Activated CD8-positive, alpha-beta T cell treated with anti-CD3 and anti-CD28 coated beads, Interleukin-2, amount 10 ng/mL, durations not matched to agents 7 days and 5 days (primary cell): ENCODE data around the gene BMPR1B. TPM values are rescaled to one million over a fixed set of nuclear protein-coding genes. Genes with fewer than 3 reads are reported as not detected.

Experiments
- ATAC-seq: fragments of 150-1000 bp; cut with Tn5 transposase; one replicate; pipeline ENCODE4 v1.10.0; 2021; ENCODE audit warnings: moderate library complexity
- CTCF ChIA-PET: fragments of 350-600 bp; sonication (Branson Sonifier 250); formaldehyde crosslinking; loops from one replicate; lab custom pipeline; 2021; ENCODE audit warnings: antibody characterized with exemption; lab: Charles Lee
- POLR2A ChIA-PET: fragments of 350-600 bp; sonication (Branson Sonifier 250); formaldehyde crosslinking; loops from one replicate; lab custom pipeline; 2021; ENCODE audit warnings: antibody characterized with exemption; lab: Charles Lee
- DNase-seq: peaks from one replicate; pipeline ENCODE4 v3.0.0-alpha.2; 2020
- H3K27ac Mint-ChIP-seq: one replicate; pipeline ENCODE4 v1.8.0; 2021; ENCODE audit warnings: mild to moderate bottlenecking, mixed read lengths
- H3K27me3 Mint-ChIP-seq: one replicate; pipeline ENCODE4 v1.8.0; 2021; ENCODE audit warnings: low read depth, mixed read lengths
- H3K36me3 Mint-ChIP-seq: one replicate; pipeline ENCODE4 v1.8.0; 2021; ENCODE audit warnings: low read depth, mixed read lengths
- H3K4me1 Mint-ChIP-seq: one replicate; pipeline ENCODE4 v1.8.0; 2021; ENCODE audit warnings: low read depth, mixed read lengths
- H3K4me3 Mint-ChIP-seq: one replicate; pipeline ENCODE4 v1.8.0; 2021; ENCODE audit warnings: mild to moderate bottlenecking, mixed read lengths
- H3K9me3 Mint-ChIP-seq: one replicate; pipeline ENCODE4 v1.8.0; 2022; ENCODE audit warnings: mixed read lengths; ENCODE audit not compliant: insufficient read depth
- total RNA-seq, 2 experiments: library from RNA; stranded (reverse); gene quantifications; one replicate each; pipeline ENCODE4 v1.2.3, GENCODE V29; 2021

BMPR1B gene
- total RNA-seq, 2 experiments from 2014 or later = not detected

DNA sequence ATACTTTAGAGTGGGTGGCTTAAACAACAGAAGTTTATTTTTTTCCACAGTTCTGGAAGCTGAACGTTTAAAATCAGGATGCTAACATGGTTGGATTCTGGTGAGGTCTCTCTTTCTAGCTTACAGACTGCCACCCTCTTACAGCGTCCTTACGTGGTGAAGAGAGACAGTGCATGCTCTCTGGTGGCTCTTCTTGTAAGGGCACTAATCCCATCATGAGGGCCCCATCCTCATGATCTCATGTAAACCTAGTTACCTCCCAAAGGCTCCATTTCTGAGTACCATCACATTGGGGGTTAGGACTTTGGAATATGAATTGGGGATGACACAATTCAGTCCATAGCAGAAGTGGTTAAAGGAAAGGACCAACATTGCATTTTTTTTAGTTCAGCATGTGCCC, 132.8 kb downstream of the BMPR1B start:
- ChIA-PET POLR2A (no interaction called here), CTCF (no interaction called here)
- no peaks in the 10 kb centered on the region for H3K36me3 Mint-ChIP-seq

DNA sequence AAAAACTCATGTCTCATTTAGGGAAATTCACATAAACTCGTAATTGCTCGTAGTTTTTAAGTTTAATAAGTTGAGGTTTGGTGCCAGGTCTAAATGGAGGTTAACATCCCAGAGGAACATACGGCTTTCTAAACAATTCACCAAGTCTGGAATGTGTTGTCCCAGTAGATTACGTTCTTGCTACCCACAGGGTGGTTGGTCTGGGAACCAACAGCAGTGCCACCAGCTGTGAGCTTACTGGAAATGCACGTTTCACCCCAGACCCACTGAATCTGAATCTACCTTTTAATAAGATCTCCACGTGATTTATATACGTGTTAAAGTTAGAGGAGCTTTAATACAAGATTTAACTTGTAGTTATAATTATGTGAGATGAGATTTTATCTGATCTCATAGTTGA, 134.3 kb downstream of the BMPR1B start:
- Mint-ChIP-seq H3K9me3 (no peaks in the 10 kb centered on the region), H3K36me3 (no peaks in the 10 kb centered on the region), H3K27me3 (no peaks in the 10 kb centered on the region), H3K4me3 (no peak overlapping the region), H3K27ac (no peak overlapping the region), H3K4me1 (no peaks in the 10 kb centered on the region)
- CTCF ChIA-PET = no interaction called here
- POLR2A ChIA-PET = no interaction called here
- DNase-seq (no peak), ATAC-seq (no peak)

More for the DNA sequence above, 132.8 kb downstream of the BMPR1B start:
- H3K27me3 Mint-ChIP-seq = no peaks in the 10 kb centered on the region
- DNase-seq (no peak), ATAC-seq (no peak)
- no peak overlapping the region for H3K27ac Mint-ChIP-seq
- no peak overlapping the region for H3K4me3 Mint-ChIP-seq
- no peaks in the 10 kb centered on the region for H3K4me1 Mint-ChIP-seq
- no peaks in the 10 kb centered on the region for H3K9me3 Mint-ChIP-seq

DNA sequence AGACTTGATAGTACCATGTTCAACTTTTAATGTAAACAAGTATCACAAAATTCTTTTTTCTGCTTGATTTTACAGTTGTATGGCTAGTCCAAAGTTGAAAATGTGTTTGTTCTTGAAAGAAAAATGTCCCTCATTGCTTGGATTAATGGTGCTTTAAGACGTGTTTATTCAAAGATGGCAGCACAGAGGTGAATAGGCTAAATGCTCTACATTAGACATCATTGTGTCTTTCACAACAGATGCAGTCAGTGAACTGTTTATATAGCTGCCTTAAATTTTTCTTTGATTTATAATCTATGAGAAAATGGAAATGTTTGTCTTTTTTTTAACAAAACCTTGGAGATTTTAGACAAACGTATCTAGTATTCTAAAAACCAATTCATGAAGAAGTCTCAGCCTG, 137.3 kb downstream of the BMPR1B start:
- H3K27me3 Mint-ChIP-seq = no peaks in the 10 kb centered on the region
- ChIA-PET POLR2A (no interaction called here), CTCF (no interaction called here)
- H3K36me3 Mint-ChIP-seq = no peaks in the 10 kb centered on the region
- DNase-seq (no peak), ATAC-seq (no peak)
- no peaks in the 10 kb centered on the region for H3K4me1 Mint-ChIP-seq
- no peak overlapping the region for H3K27ac Mint-ChIP-seq
- H3K4me3 Mint-ChIP-seq = no peak overlapping the region
- H3K9me3 Mint-ChIP-seq = no peaks in the 10 kb centered on the region

GRCh38 chr4:94897023-94897422, 139.3 kb downstream of the BMPR1B start:
- ATAC-seq (no peak), DNase-seq (no peak)
- no peaks in the 10 kb centered on the region for H3K27me3 Mint-ChIP-seq
- H3K9me3 Mint-ChIP-seq = no peaks in the 10 kb centered on the region
- no peak overlapping the region for H3K27ac Mint-ChIP-seq
- ChIA-PET CTCF (no interaction called here), POLR2A (no interaction called here)
- H3K4me1 Mint-ChIP-seq = no peaks in the 10 kb centered on the region
- no peak overlapping the region for H3K4me3 Mint-ChIP-seq
- H3K36me3 Mint-ChIP-seq = no peaks in the 10 kb centered on the region

GRCh38 chr4:94905511-94905910, 147.8 kb downstream of the BMPR1B start:
- Mint-ChIP-seq H3K36me3 (no peaks in the 10 kb centered on the region), H3K9me3 (no peaks in the 10 kb centered on the region), H3K4me3 (no peak overlapping the region), H3K4me1 (no peaks in the 10 kb centered on the region), H3K27ac (no peak overlapping the region), H3K27me3 (no peaks in the 10 kb centered on the region)
- ATAC-seq = no peak
- ChIA-PET POLR2A (no interaction called here), CTCF (no interaction called here)
- no peak for DNase-seq

GRCh38 chr4:94909645-94910044, 151.9 kb downstream of the BMPR1B start:
- DNase-seq = no peak
- CTCF ChIA-PET = no interaction called here
- Mint-ChIP-seq H3K4me1 (peaks cover 11% of the 10 kb centered on the region), H3K9me3 (no peaks in the 10 kb centered on the region), H3K4me3 (no peak overlapping the region), H3K27me3 (no peaks in the 10 kb centered on the region), H3K27ac (no peak overlapping the region), H3K36me3 (no peaks in the 10 kb centered on the region)
- POLR2A ChIA-PET = no interaction called here
- ATAC-seq = no peak

GRCh38 chr4:94911106-94911505, 153.4 kb downstream of the BMPR1B start:
- no peaks in the 10 kb centered on the region for H3K9me3 Mint-ChIP-seq
- peaks cover 11% of the 10 kb centered on the region for H3K4me1 Mint-ChIP-seq
- H3K27me3 Mint-ChIP-seq = no peaks in the 10 kb centered on the region
- no peak overlapping the region for H3K27ac Mint-ChIP-seq
- no peaks in the 10 kb centered on the region for H3K36me3 Mint-ChIP-seq
- ChIA-PET CTCF (no interaction called here), POLR2A (no interaction called here)
- no peak overlapping the region for H3K4me3 Mint-ChIP-seq
- no peak for DNase-seq
- ATAC-seq = no peak

DNA sequence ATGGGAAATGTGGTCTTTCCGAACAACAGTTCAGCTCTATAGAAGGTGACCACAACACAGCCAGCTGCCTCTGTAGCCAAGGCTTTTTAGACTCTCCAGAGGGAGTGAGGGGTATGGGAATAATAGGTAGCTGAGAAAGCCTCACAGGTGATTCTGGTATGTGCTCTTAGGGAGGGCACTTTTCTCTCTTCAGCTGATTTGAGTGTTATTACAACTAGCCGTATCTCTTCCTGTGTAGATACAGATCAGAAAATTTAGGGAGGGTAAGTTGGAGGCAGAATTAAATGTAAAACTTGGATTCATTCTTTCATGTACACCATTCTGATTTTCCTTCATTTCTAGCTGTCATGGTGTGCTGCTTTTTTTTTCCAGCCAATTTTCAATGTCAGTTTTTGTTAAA, 154.9 kb downstream of the BMPR1B start:
- no peak overlapping the region for H3K4me3 Mint-ChIP-seq
- peaks cover 11% of the 10 kb centered on the region for H3K4me1 Mint-ChIP-seq
- ATAC-seq = no peak
- POLR2A ChIA-PET = no interaction called here
- H3K36me3 Mint-ChIP-seq = no peaks in the 10 kb centered on the region
- H3K27ac Mint-ChIP-seq = peak overlapping the region; percentile 36
- CTCF ChIA-PET = no interaction called here
- H3K27me3 Mint-ChIP-seq = no peaks in the 10 kb centered on the region
- no peak for DNase-seq
- no peaks in the 10 kb centered on the region for H3K9me3 Mint-ChIP-seq

DNA sequence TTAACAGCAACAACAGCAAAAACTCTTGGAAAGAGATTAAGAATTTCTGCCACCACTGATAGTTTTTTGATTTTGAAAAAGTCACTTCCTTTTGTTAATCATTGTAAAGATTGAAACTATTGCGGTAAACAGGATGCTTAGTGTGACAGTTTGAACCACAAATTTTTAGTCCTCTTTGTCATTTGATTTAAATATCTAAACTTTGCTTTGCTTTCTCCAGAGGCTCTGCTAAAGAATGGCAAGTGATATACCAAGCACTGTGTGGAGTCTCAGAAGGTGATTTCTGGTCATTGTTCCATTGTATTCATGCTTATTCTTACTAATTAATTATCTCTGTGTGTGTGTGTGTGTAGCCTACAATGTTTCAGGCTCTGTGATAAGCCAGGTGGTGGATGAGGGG, 155.6 kb downstream of the BMPR1B start:
- H3K27me3 Mint-ChIP-seq = no peaks in the 10 kb centered on the region
- POLR2A ChIA-PET = no interaction called here
- H3K4me1 Mint-ChIP-seq = peaks cover 11% of the 10 kb centered on the region
- ATAC-seq = no peak
- H3K27ac Mint-ChIP-seq = peak overlapping the region; percentile 75
- CTCF ChIA-PET = no interaction called here
- H3K9me3 Mint-ChIP-seq = no peaks in the 10 kb centered on the region
- H3K36me3 Mint-ChIP-seq = no peaks in the 10 kb centered on the region
- H3K4me3 Mint-ChIP-seq = no peak overlapping the region
- DNase-seq = no peak

DNA sequence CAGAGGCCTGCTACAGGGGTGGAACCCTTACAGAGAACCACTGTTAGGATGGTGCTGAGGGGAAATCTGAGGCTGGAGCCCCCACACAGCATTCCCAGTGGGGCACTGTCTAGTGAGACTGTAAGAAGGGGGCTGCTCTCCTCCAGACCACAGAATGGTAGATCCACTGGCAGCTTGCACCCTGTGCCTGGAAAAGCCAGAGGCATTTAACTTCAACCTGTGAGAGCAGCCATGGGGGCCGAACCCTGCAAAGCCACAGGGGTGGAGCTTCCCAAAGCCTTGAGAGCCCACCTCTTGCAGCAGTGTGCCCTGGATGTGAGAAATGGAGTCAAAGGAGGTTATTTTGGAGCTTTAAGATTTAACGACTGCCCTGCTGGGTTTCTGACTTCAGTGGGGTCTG, 159.4 kb downstream of the BMPR1B start:
- Mint-ChIP-seq H3K27me3 (no peaks in the 10 kb centered on the region), H3K27ac (no peak overlapping the region), H3K4me1 (peaks cover 11% of the 10 kb centered on the region), H3K4me3 (no peak overlapping the region), H3K9me3 (no peaks in the 10 kb centered on the region), H3K36me3 (no peaks in the 10 kb centered on the region)
- CTCF ChIA-PET = no interaction called here
- POLR2A ChIA-PET = no interaction called here
- ATAC-seq (no peak), DNase-seq (no peak)

- CTCF ChIA-PET = no interaction called here
- Mint-ChIP-seq H3K27ac (no peak overlapping the region), H3K27me3 (no peaks in the 10 kb centered on the region), H3K4me3 (no peak overlapping the region), H3K36me3 (no peaks in the 10 kb centered on the region), H3K4me1 (peaks cover under 1% of the 10 kb centered on the region), H3K9me3 (no peaks in the 10 kb centered on the region)
- DNase-seq = no peak
- ATAC-seq = no peak
- POLR2A ChIA-PET = no interaction called here
Observed at GRCh38 chr4:94918543-94918942, 160.8 kb downstream of the BMPR1B start.

- CTCF ChIA-PET = no interaction called here
- POLR2A ChIA-PET = no interaction called here
- peaks cover 4% of the 10 kb centered on the region for H3K27me3 Mint-ChIP-seq
- no peak overlapping the region for H3K4me3 Mint-ChIP-seq
- H3K4me1 Mint-ChIP-seq = no peaks in the 10 kb centered on the region
- no peaks in the 10 kb centered on the region for H3K36me3 Mint-ChIP-seq
- H3K9me3 Mint-ChIP-seq = no peaks in the 10 kb centered on the region
- ATAC-seq (no peak), DNase-seq (no peak)
- no peak overlapping the region for H3K27ac Mint-ChIP-seq
Observed at GRCh38 chr4:94920369-94920768, 162.6 kb downstream of the BMPR1B start.

- Mint-ChIP-seq H3K36me3 (no peaks in the 10 kb centered on the region), H3K4me3 (no peak overlapping the region), H3K9me3 (no peaks in the 10 kb centered on the region), H3K27me3 (peaks cover 4% of the 10 kb centered on the region), H3K27ac (no peak overlapping the region), H3K4me1 (no peaks in the 10 kb centered on the region)
- ATAC-seq (no peak), DNase-seq (no peak)
- CTCF ChIA-PET = no interaction called here
- POLR2A ChIA-PET = no interaction called here
Observed at GRCh38 chr4:94924566-94924965, 166.8 kb downstream of the BMPR1B start.
